Sigmoid colon (tissue), 7 donors: ENCODE results near the gene SOX3. TPM values are rescaled to one million over a fixed set of nuclear protein-coding genes. Genes with fewer than 3 reads are reported as not detected.

Source experiments
- DNase-seq: peaks from one replicate; pipeline ENCODE4 v3.0.0-alpha.2; 2019
- H3K27ac ChIP-seq, 4 donors: fragments of 200-600 bp; sonication (generic); one replicate each; pipeline ENCODE4 v1.5.1; 2016 to 2019; ENCODE audit warnings: mild to moderate bottlenecking in 1 of 4
- H3K27me3 ChIP-seq, 3 donors: fragments of 200-600 bp; sonication (generic); one replicate each; pipeline ENCODE4 v1.5.1; 2019; ENCODE audit warnings: mild to moderate bottlenecking in 1 of 3
- H3K36me3 ChIP-seq, 4 donors: fragments of 200-600 bp; sonication (generic); one replicate each; pipeline ENCODE4 v1.5.1; 2016 to 2019
- H3K4me1 ChIP-seq, 4 donors: fragments of 200-600 bp; sonication (generic); one replicate each; pipeline ENCODE4 v1.5.1; 2017 to 2019
- H3K4me3 ChIP-seq, 4 donors: fragments of 200-600 bp; sonication (generic); one replicate each; pipeline ENCODE4 v1.5.1; 2017 to 2019; ENCODE audit warnings: mild to moderate bottlenecking in 2 of 4, moderate library complexity in 1 of 4
- H3K9me3 ChIP-seq, 4 donors: fragments of 200-600 bp in 3 of 4; sonication (generic) in 3 of 4; one replicate each; pipeline versions ENCODE4 v1.5.1 to v1.6.1; 2013 to 2019
- EP300 ChIP-seq, 4 donors: sonication (generic); formaldehyde crosslinking; IDR thresholded peaks; one replicate each; pipeline ENCODE4 v1.6.1; 2017; ENCODE audit warnings: antibody characterized with exemption in 4 of 4
- POLR2A ChIP-seq, 2 donors: fragments of 450-650 bp; IDR thresholded peaks; one replicate each; pipeline ENCODE4 v1.6.1; 2016; ENCODE audit warnings: antibody characterized with exemption in 2 of 2, mild to moderate bottlenecking in 2 of 2, moderate library complexity in 2 of 2
- POLR2AphosphoS5 ChIP-seq, 4 donors: sonication (generic); formaldehyde crosslinking; IDR thresholded peaks; one replicate each; pipeline ENCODE4 v1.6.1; 2017; ENCODE audit warnings: antibody characterized with exemption in 4 of 4
- WGBS, 2 donors: extraction: QIAGEN DNeasy Blood & Tissue Kit; methylation state at CpG; one replicate each; pipeline ENCODE4 v1.1.7; 2013; 5-methylcytosine and 5-hydroxymethylcytosine counted together
- intact Hi-C: fragments of 100-400 bp; cut with DNase I; formaldehyde crosslinking; loops from one replicate; pipeline ENCODE4 v1.15.1; 2023
- polyA plus RNA-seq, 3 donors: library from polyadenylated mRNA; stranded (reverse); fragments of 200-250 nt; gene quantifications; one replicate each; pipeline ENCODE4 v1.2.3, GENCODE V29; 2013
- total RNA-seq, 4 donors: library from RNA; depleted of rRNA; stranded (reverse); fragments of >200 nt; gene quantifications; one replicate each; pipeline ENCODE4 v1.1.0, GENCODE V29; 2016
- TF ChIP-seq, protein P1 (sequence below), 4 experiments: fragments of 450-650 bp in 3 of 4; fragments of 200-600 bp in 1 of 4; IDR thresholded peaks; one replicate each; pipeline ENCODE4 v1.5.1; 2016 to 2019; ENCODE audit warnings: antibody characterized with exemption in 4 of 4, mild to moderate bottlenecking in 3 of 4, moderate library complexity in 2 of 4
- donor health status: healthy with polysubstance abuse.
- donor health status: Bipolar disorder and iron deficiency.
- donor health status: healthy.

SOX3 gene
- total and polyA plus RNA-seq, 7 donors: not detected

DNA sequence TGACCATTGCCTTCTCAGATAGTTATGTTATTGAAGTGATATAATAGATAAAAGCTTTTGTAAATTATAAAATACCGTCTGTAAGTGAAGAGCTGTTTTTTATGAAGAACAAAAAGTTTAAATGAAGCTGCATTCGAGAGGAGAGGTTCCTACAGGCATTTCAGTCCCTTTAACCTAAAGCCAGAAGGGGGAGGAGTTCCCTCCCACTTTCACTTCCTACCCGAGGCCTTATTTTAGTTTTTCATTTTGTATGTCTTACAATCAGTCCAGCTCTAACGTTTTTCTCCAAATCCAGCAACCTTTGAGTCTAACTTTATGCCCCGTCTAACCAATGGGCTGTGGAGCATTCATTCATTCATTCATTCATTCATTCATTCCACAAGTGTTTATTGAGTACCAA, 16.5 kb upstream of the SOX3 start:
- Histone ChIP-seq H3K27me3 (no peaks in the 10 kb centered on the region), H3K27ac (no peak overlapping the region), H3K4me1 (no peaks in the 10 kb centered on the region), H3K9me3 (no peaks in the 10 kb centered on the region), H3K36me3 (no peaks in the 10 kb centered on the region), H3K4me3 (no peak overlapping the region)
- TF ChIP-seq POLR2A (IDR thresholded peaks at IDR 0.05) (no peak), POLR2AphosphoS5 (IDR thresholded peaks at IDR 0.05) (no peak), EP300 (IDR thresholded peaks at IDR 0.05) (no peak)
- TF ChIP-seq, protein P1, sequence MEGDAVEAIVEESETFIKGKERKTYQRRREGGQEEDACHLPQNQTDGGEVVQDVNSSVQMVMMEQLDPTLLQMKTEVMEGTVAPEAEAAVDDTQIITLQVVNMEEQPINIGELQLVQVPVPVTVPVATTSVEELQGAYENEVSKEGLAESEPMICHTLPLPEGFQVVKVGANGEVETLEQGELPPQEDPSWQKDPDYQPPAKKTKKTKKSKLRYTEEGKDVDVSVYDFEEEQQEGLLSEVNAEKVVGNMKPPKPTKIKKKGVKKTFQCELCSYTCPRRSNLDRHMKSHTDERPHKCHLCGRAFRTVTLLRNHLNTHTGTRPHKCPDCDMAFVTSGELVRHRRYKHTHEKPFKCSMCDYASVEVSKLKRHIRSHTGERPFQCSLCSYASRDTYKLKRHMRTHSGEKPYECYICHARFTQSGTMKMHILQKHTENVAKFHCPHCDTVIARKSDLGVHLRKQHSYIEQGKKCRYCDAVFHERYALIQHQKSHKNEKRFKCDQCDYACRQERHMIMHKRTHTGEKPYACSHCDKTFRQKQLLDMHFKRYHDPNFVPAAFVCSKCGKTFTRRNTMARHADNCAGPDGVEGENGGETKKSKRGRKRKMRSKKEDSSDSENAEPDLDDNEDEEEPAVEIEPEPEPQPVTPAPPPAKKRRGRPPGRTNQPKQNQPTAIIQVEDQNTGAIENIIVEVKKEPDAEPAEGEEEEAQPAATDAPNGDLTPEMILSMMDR (IDR thresholded peaks at IDR 0.05): no peak
- DNase-seq: no peak
- intact Hi-C loops: no loop called here
- WGBS, 2 donors: 42 to 58% methylated on average over 5 of the region's 5 CpGs

DNA sequence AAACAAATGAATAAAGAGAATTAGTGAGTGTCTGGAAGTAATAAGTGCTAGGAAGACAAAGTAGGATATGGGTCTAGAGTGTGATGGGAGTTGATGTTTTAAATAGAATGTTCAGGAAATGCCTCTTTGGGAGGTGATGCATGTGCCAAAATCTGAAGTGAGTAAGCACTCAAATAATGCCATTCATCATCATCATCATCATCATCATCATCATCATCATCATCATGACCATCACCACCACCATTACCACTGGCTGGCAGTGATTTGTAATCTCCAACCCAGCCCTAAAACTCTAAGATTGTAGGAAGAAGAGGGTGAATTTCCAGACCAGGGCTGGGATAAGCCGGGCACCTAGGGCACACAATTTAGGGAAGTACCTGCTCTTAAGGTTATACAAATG, 9.7 kb upstream of the SOX3 start:
- 78 to 91% methylated on average over 1 of the region's 1 CpG for WGBS, 2 donors
- Histone ChIP-seq H3K4me1 (no peaks in the 10 kb centered on the region), H3K9me3 (no peaks in the 10 kb centered on the region), H3K4me3 (no peak overlapping the region), H3K27ac (no peak overlapping the region), H3K36me3 (no peaks in the 10 kb centered on the region), H3K27me3 (peaks cover 11 to 34% (median 19%) of the 10 kb centered on the region in 3 donors)
- intact Hi-C loops: no loop called here
- no peak for DNase-seq
- no peak for TF ChIP-seq POLR2AphosphoS5 (IDR thresholded peaks at IDR 0.05)
- TF ChIP-seq, protein P1 (IDR thresholded peaks at IDR 0.05): no peak
- no peak for TF ChIP-seq EP300 (IDR thresholded peaks at IDR 0.05)
- no peak for TF ChIP-seq POLR2A (IDR thresholded peaks at IDR 0.05)

DNA sequence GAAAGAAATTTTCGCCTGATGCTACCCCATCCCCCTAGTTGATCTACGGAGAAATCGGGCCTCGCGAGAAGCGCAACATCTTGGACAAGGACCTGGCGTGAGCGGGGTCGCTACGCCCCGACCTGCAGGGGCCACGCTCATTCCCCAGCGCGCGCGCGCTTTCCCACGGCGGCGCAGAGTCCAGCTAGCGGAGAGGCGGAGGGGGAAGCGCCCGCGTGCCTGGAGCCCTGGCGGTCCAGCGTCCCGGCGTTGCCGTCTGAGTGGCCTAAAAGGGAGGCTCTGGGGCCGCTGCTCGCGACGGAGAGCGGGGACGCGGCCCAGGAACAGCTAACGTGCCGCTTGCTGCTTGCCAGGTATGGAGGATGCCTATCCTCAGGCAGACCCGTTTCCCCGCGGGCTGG, 6.0 kb upstream of the SOX3 start:
- DNase-seq: no peak
- H3K36me3 ChIP-seq: no peaks in the 10 kb centered on the region
- WGBS, 2 donors: 8 to 37% methylated on average over 42 of the region's 42 CpGs
- H3K9me3 ChIP-seq: no peaks in the 10 kb centered on the region
- H3K27me3 ChIP-seq: peaks cover 43 to 71% (median 53%) of the 10 kb centered on the region in 3 donors
- intact Hi-C loops: no loop called here
- TF ChIP-seq, protein P1 (IDR thresholded peaks at IDR 0.05): no peak
- no peak for TF ChIP-seq POLR2AphosphoS5 (IDR thresholded peaks at IDR 0.05)
- no peak for TF ChIP-seq POLR2A (IDR thresholded peaks at IDR 0.05)
- H3K4me1 ChIP-seq: peaks cover 0 to 7% (median 6%) of the 10 kb centered on the region in 4 donors
- H3K27ac ChIP-seq: no peak overlapping the region
- H3K4me3 ChIP-seq: no peak overlapping the region

DNA sequence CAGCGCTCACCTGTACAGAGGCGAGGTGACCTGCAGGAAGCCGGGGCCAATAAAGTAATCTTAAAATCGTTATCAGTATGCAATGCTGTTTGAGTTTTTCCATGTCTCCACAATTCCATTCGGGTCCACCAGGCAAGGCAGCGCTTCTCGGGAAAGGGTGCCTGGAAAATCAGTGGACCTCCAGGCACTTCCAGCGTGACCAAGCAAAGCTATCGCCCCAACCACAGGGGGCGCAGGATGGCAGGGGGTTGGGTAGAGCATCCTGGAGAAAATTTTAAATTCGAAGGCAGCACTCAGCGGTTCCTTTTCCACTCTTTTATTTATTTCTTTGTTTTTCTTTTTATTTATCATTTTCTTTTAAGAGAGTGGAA, 5.4 kb upstream of the SOX3 start:
- peak in 1 of 4 donors; percentile 61 for TF ChIP-seq POLR2AphosphoS5 (IDR thresholded peaks at IDR 0.05)
- TF ChIP-seq, protein P1 (IDR thresholded peaks at IDR 0.05): no peak

More for the DNA sequence above, 5.4 kb upstream of the SOX3 start:
- H3K4me1 ChIP-seq: peaks cover 0 to 14% (median 12%) of the 10 kb centered on the region in 4 donors
- no peaks in the 10 kb centered on the region for H3K9me3 ChIP-seq
- no peak overlapping the region for H3K4me3 ChIP-seq
- peaks cover 49 to 77% (median 59%) of the 10 kb centered on the region in 3 donors for H3K27me3 ChIP-seq
- no peak for DNase-seq
- intact Hi-C loops: no loop called here
- no peaks in the 10 kb centered on the region for H3K36me3 ChIP-seq
- no peak overlapping the region for H3K27ac ChIP-seq
- 5 to 8% methylated on average over 12 of the region's 12 CpGs for WGBS, 2 donors
